ENCODE measurements around the gene WNT3. TPM values are rescaled to one million over a fixed set of nuclear protein-coding genes. Genes with fewer than 3 reads are reported as not detected.
A peak's percentile ranks its signal among the peaks of the same experiment; 100 is the strongest.

The WNT3 gene
- total and polyA plus RNA-seq, 8 donors = 1.7 to 3.0 (median 2.4) TPM

- DNase-seq (no peak), ATAC-seq (no peak)
- no peak overlapping the region for H3K27ac ChIP-seq
- H3K36me3 ChIP-seq = no peaks in the 10 kb centered on the region
- H3K27me3 ChIP-seq = peaks cover 0 to 39% of the 10 kb centered on the region in 2 donors
- no peaks in the 10 kb centered on the region for H3K9me3 ChIP-seq
- no peak for TF ChIP-seq CTCF (IDR thresholded peaks at IDR 0.05)
- intact Hi-C loops (cut with DNase I) = no loop called here
- H3K4me1 ChIP-seq = no peaks in the 10 kb centered on the region
- H3K4me3 ChIP-seq = no peak overlapping the region
Observed at GRCh38 chr17:46796956-46797530, 21.4 kb downstream of the WNT3 start.

GRCh38 chr17:46796524-46796923, 22.0 kb downstream of the WNT3 start:
- H3K36me3 ChIP-seq = no peaks in the 10 kb centered on the region
- DNase-seq = no peak
- no peaks in the 10 kb centered on the region for H3K4me1 ChIP-seq
- no peaks in the 10 kb centered on the region for H3K9me3 ChIP-seq
- intact Hi-C loops (cut with DNase I) = no loop called here
- no peak for ATAC-seq
- TF ChIP-seq CTCF (IDR thresholded peaks at IDR 0.05) = no peak
- peaks cover 0 to 40% of the 10 kb centered on the region in 2 donors for H3K27me3 ChIP-seq
- H3K27ac ChIP-seq = no peak overlapping the region
- H3K4me3 ChIP-seq = no peak overlapping the region

GRCh38 chr17:46796084-46796483, 22.4 kb downstream of the WNT3 start:
- Histone ChIP-seq H3K27me3 (peaks cover 0 to 41% of the 10 kb centered on the region in 2 donors), H3K27ac (no peak overlapping the region), H3K4me1 (no peaks in the 10 kb centered on the region), H3K36me3 (no peaks in the 10 kb centered on the region), H3K4me3 (no peak overlapping the region), H3K9me3 (no peaks in the 10 kb centered on the region)
- ATAC-seq (no peak), DNase-seq (no peak)
- intact Hi-C loops (cut with DNase I) = no loop called here
- TF ChIP-seq CTCF (IDR thresholded peaks at IDR 0.05) = no peak

- no peak for TF ChIP-seq CTCF (IDR thresholded peaks at IDR 0.05)
- Histone ChIP-seq H3K4me1 (no peaks in the 10 kb centered on the region), H3K9me3 (no peaks in the 10 kb centered on the region), H3K27me3 (peaks cover 0 to 47% of the 10 kb centered on the region in 2 donors), H3K27ac (no peak overlapping the region), H3K4me3 (no peak overlapping the region), H3K36me3 (no peaks in the 10 kb centered on the region)
- DNase-seq (no peak), ATAC-seq (no peak)
- intact Hi-C loops (cut with DNase I) = no loop called here
Observed at GRCh38 chr17:46795379-46795952, 23.0 kb downstream of the WNT3 start.

- H3K27ac ChIP-seq = no peak overlapping the region
- peaks cover 0 to 58% of the 10 kb centered on the region in 2 donors for H3K27me3 ChIP-seq
- ATAC-seq (peak; percentile 96), DNase-seq (no peak)
- no peaks in the 10 kb centered on the region for H3K36me3 ChIP-seq
- TF ChIP-seq CTCF (IDR thresholded peaks at IDR 0.05) = no peak
- no peaks in the 10 kb centered on the region for H3K4me1 ChIP-seq
- no peaks in the 10 kb centered on the region for H3K9me3 ChIP-seq
- intact Hi-C loops (cut with DNase I) = no loop called here
- H3K4me3 ChIP-seq = no peak overlapping the region
Observed at GRCh38 chr17:46794318-46794717, 24.2 kb downstream of the WNT3 start.
